Activated B cell treated with CpG ODN at 0.5 μM for 24 hours (primary cell): ENCODE results near the gene CNPPD1. TPM values are rescaled to one million over a fixed set of nuclear protein-coding genes. Genes with fewer than 3 reads are reported as not detected.

Experiments used
- ATAC-seq: fragments of 200-7000 bp; cut with Tn5 transposase; one replicate; pipeline ENCODE4 v1.10.0; 2021; ENCODE audit warnings: low read depth, mild to moderate bottlenecking, moderate library complexity
- CTCF ChIA-PET: fragments of 350-600 bp; sonication (Branson Sonifier 250); formaldehyde crosslinking; loops from one replicate; lab custom pipeline; 2021; ENCODE audit warnings: antibody characterized with exemption; lab: Charles Lee
- POLR2A ChIA-PET: fragments of 350-600 bp; sonication (Branson Sonifier 250); formaldehyde crosslinking; loops from one replicate; lab custom pipeline; 2021; ENCODE audit warnings: antibody characterized with exemption; lab: Charles Lee
- DNase-seq: peaks from one replicate; pipeline ENCODE4 v3.0.0; 2022
- H3K27ac Mint-ChIP-seq: one replicate; pipeline ENCODE4 v1.8.0; 2020; ENCODE audit warnings: mixed read lengths
- H3K27me3 Mint-ChIP-seq: one replicate; pipeline ENCODE4 v1.8.0; 2021; ENCODE audit warnings: mixed read lengths
- H3K36me3 Mint-ChIP-seq: one replicate; pipeline ENCODE4 v1.8.0; 2021; ENCODE audit warnings: low read depth, mixed read lengths
- H3K4me1 Mint-ChIP-seq: one replicate; pipeline ENCODE4 v1.8.0; 2021; ENCODE audit warnings: mixed read lengths
- H3K4me3 Mint-ChIP-seq: one replicate; pipeline ENCODE4 v1.8.0; 2020; ENCODE audit warnings: mild to moderate bottlenecking, mixed read lengths
- H3K9me3 Mint-ChIP-seq: one replicate; pipeline ENCODE4 v1.8.0; 2020; ENCODE audit warnings: mixed read lengths
- CTCF ChIP-seq: fragments of 200-600 bp; IDR thresholded peaks from one replicate; pipeline ENCODE4 v1.8.0; 2022; ENCODE audit warnings: antibody characterized with exemption, mild to moderate bottlenecking
- intact Hi-C: fragments of 100-400 bp; cut with micrococcal nuclease; formaldehyde crosslinking; loops from one replicate; pipeline ENCODE4 v1.15.1; 2024
- total RNA-seq: library from RNA; stranded (reverse); gene quantifications from 2 replicates; pipeline ENCODE4 v1.2.3, GENCODE V29; 2022

CNPPD1 gene
- total RNA-seq, 1 donor from 2014 or later, result 144 TPM

- peaks cover 22% of the 10 kb centered on the region for H3K4me1 Mint-ChIP-seq
- no peaks in the 10 kb centered on the region for H3K27me3 Mint-ChIP-seq
- ATAC-seq (no peak), DNase-seq (no peak)
- no peak overlapping the region for H3K27ac Mint-ChIP-seq
- TF ChIP-seq CTCF, result no peak
- ChIA-PET CTCF (interaction anchor here (0.6 to 4.3 kb wide), 3 partner anchors 8 to 78 kb away, joined by 3 to 25 read pairs (median 5); partner anchors contain the start of gene DNAJB2), POLR2A (interaction anchor here (1.3 to 5.9 kb wide), 5 partner anchors 10 to 63 kb away, joined by 4 to 61 read pairs (median 44); partner anchors contain the start of genes ANKZF1, ATG9A, CNPPD1 and DNAJB2)
- no peaks in the 10 kb centered on the region for H3K9me3 Mint-ChIP-seq
- intact Hi-C loops, result no loop called here
- H3K4me3 Mint-ChIP-seq, result no peak overlapping the region
- H3K36me3 Mint-ChIP-seq, result peaks cover 36% of the 10 kb centered on the region
These were observed 39.8 kb upstream of the CNPPD1 start for GRCh38 chr2:219216535-219216915.

- ATAC-seq (no peak), DNase-seq (no peak)
- Mint-ChIP-seq H3K4me3 (no peak overlapping the region), H3K36me3 (peaks cover 32% of the 10 kb centered on the region), H3K27me3 (no peaks in the 10 kb centered on the region), H3K9me3 (no peaks in the 10 kb centered on the region), H3K4me1 (peaks cover 27% of the 10 kb centered on the region), H3K27ac (no peak overlapping the region)
- POLR2A ChIA-PET, result interaction anchor here (0.9 to 5.9 kb wide), 9 partner anchors 10 to 336 kb away, joined by 3 to 61 read pairs (median 4); partner anchors contain the start of genes ANKZF1, ATG9A, CNPPD1 and DNAJB2
- intact Hi-C loops, result no loop called here
- TF ChIP-seq CTCF, result no peak
- CTCF ChIA-PET, result interaction anchor here (0.5 to 4.3 kb wide), 3 partner anchors 7 to 1017 kb away, joined by 4 to 25 read pairs (median 5); no protein-coding TSS in a partner anchor
These were observed 39.3 kb upstream of the CNPPD1 start for GRCh38 chr2:219215871-219216534.

- H3K27me3 Mint-ChIP-seq, result no peaks in the 10 kb centered on the region
- intact Hi-C loops, result no loop called here
- ChIA-PET CTCF (interaction anchor here (1.0 to 1.3 kb wide), 2 partner anchors 45 to 80 kb away, joined by 3 to 4 read pairs; partner anchors contain the start of gene SLC23A3), POLR2A (interaction anchor here (1.0 to 1.3 kb wide), 2 partner anchors 15 to 30 kb away, joined by 3 read pairs; partner anchors contain the start of genes ANKZF1, ATG9A, GLB1L and STK16)
- H3K27ac Mint-ChIP-seq, result no peak overlapping the region
- DNase-seq (no peak), ATAC-seq (no peak)
- peaks cover 28% of the 10 kb centered on the region for H3K4me1 Mint-ChIP-seq
- H3K9me3 Mint-ChIP-seq, result no peaks in the 10 kb centered on the region
- peaks cover 25% of the 10 kb centered on the region for H3K36me3 Mint-ChIP-seq
- no peak overlapping the region for H3K4me3 Mint-ChIP-seq
- TF ChIP-seq CTCF, result no peak
These were observed 38.1 kb upstream of the CNPPD1 start for GRCh38 chr2:219214786-219215185.

- ChIA-PET CTCF (interaction anchor here (1.3 kb wide), 1 partner anchor 81 kb away, joined by 4 read pairs; no protein-coding TSS in a partner anchor), POLR2A (no interaction called here)
- Mint-ChIP-seq H3K36me3 (peaks cover 27% of the 10 kb centered on the region), H3K4me3 (no peak overlapping the region), H3K9me3 (no peaks in the 10 kb centered on the region), H3K27ac (no peak overlapping the region), H3K27me3 (no peaks in the 10 kb centered on the region), H3K4me1 (peaks cover 22% of the 10 kb centered on the region)
- no peak for DNase-seq
- no peak for ATAC-seq
- intact Hi-C loops, result no loop called here
- no peak for TF ChIP-seq CTCF
These were observed 37.4 kb upstream of the CNPPD1 start for GRCh38 chr2:219214141-219214540.

GRCh38 chr2:219213486-219214071 lies 36.9 kb upstream of the CNPPD1 start:
- Mint-ChIP-seq H3K36me3 (peaks cover 30% of the 10 kb centered on the region), H3K4me1 (peaks cover 18% of the 10 kb centered on the region), H3K4me3 (no peak overlapping the region), H3K9me3 (no peaks in the 10 kb centered on the region), H3K27ac (no peak overlapping the region), H3K27me3 (no peaks in the 10 kb centered on the region)
- no peak for ATAC-seq
- POLR2A ChIA-PET, result interaction anchor here (3.0 kb wide), 1 partner anchor 37 kb away, joined by 21 read pairs; the partner anchor contains the start of gene CNPPD1
- CTCF ChIA-PET, result interaction anchor here (1.3 to 1.4 kb wide), 2 partner anchors 54 to 81 kb away, joined by 4 read pairs; no protein-coding TSS in a partner anchor
- no peak for TF ChIP-seq CTCF
- no peak for DNase-seq
- intact Hi-C loops, result no loop called here
